GM12878 (cell line): ENCODE data around the gene ACTR8. TPM values are rescaled to one million over a fixed set of nuclear protein-coding genes. Genes with fewer than 3 reads are reported as not detected.

Experiments
- ATAC-seq: fragments of 200-7000 bp; cut with Tn5 transposase; 3 replicates; pipeline ENCODE4 v1.9.1; 2020; ENCODE audit warnings: mild to moderate bottlenecking, moderate library complexity
- BruUV-seq: library from RNA; stranded (reverse); fragments of 400-500 nt; replicated peaks from 2 replicates; lab custom pipeline; 2021; lab: Mats Ljungman, UMichigan
- CTCF ChIA-PET: fragments of 300-600 bp; sonication (Branson Sonifier 250); formaldehyde crosslinking; extraction: SDS; loops from one replicate; lab custom pipeline; 2021; ENCODE audit warnings: inconsistent platforms; lab: Yijun Ruan, JAX
- POLR2A ChIA-PET: fragments of 350-600 bp; formaldehyde crosslinking; extraction: SDS; loops from one replicate; lab custom pipeline; 2021; ENCODE audit warnings: inconsistent platforms; lab: Charles Lee
- RAD21 ChIA-PET: fragments of 300-600 bp; sonication (Branson Sonifier 250); formaldehyde crosslinking; loops from one replicate; lab custom pipeline; 2023; ENCODE audit warnings: antibody characterized with exemption; ENCODE audit not compliant: unreplicated experiment; lab: Charles Lee
- SMC1A ChIA-PET: fragments of 300-600 bp; sonication (Branson Sonifier 250); formaldehyde crosslinking; loops from one replicate; lab custom pipeline; 2023; ENCODE audit not compliant: unreplicated experiment, uncharacterized antibody; lab: Charles Lee
- DNase-seq: peaks from one replicate; pipeline ENCODE4 v3.0.0-alpha.2; 2011; ENCODE audit warnings: low read depth, low spot score
- FAIRE-seq: peaks from 3 replicates; lab custom pipeline; 2011; peaks lifted over from hg19 to GRCh38; lab: Jason Lieb, UNC
- H2AFZ ChIP-seq: 2 replicates; pipeline ENCODE4 v1.6.0; 2011; ENCODE audit warnings: low read depth, low read length, control low read depth; ENCODE audit not compliant: control insufficient read depth
- H3K27ac ChIP-seq: 2 replicates; pipeline ENCODE4 v1.5.1; 2011; ENCODE audit warnings: control low read depth; ENCODE audit not compliant: control insufficient read depth, insufficient read depth
- H3K27me3 ChIP-seq, 2 experiments: replicated peaks in 1 of 2; 2 replicates each; pipeline versions ENCODE4 v1.6.0 to v1.6.1; 2011; ENCODE audit warnings: low read length in 1 of 2; ENCODE audit not compliant: control insufficient read depth in 2 of 2, insufficient read depth in 2 of 2
- H3K36me3 ChIP-seq, 2 experiments: 2 replicates each; pipeline ENCODE4 v1.5.1; 2011; ENCODE audit warnings: low read length in 1 of 2; ENCODE audit not compliant: control insufficient read depth in 2 of 2, insufficient read depth in 2 of 2
- H3K4me1 ChIP-seq: 2 replicates; pipeline ENCODE4 v1.6.1; 2011; ENCODE audit warnings: mild to moderate bottlenecking, low read length, moderate library complexity, mixed read lengths; ENCODE audit not compliant: control insufficient read depth, insufficient read depth
- H3K4me2 ChIP-seq: 2 replicates; pipeline ENCODE4 v1.6.0; 2011; ENCODE audit warnings: control low read depth; ENCODE audit not compliant: control insufficient read depth, insufficient read depth
- H3K4me3 ChIP-seq: fragments of 200-600 bp; sonication (generic); 2 replicates; pipeline ENCODE4 v1.5.1; 2016
- H3K79me2 ChIP-seq: 2 replicates; pipeline ENCODE4 v1.6.0; 2011; ENCODE audit warnings: low read length; ENCODE audit not compliant: control insufficient read depth, insufficient read depth
- H3K9ac ChIP-seq: 2 replicates; pipeline ENCODE4 v1.8.0; 2011; ENCODE audit warnings: low read length, control low read depth, mixed read lengths; ENCODE audit not compliant: control insufficient read depth, insufficient read depth
- H3K9me3 ChIP-seq: replicated peaks from 3 replicates; pipeline ENCODE4 v1.5.1; 2011; ENCODE audit warnings: mild to moderate bottlenecking, low read length; ENCODE audit not compliant: control insufficient read depth, insufficient read depth
- H4K20me1 ChIP-seq: 2 replicates; pipeline ENCODE4 v1.6.0; 2011; ENCODE audit not compliant: control insufficient read depth, insufficient read depth
- BACH1 ChIP-seq: fragments of 450-650 bp; IDR thresholded peaks from 2 replicates; pipeline ENCODE4 v1.6.1; 2017; ENCODE audit warnings: mild to moderate bottlenecking, borderline replicate concordance
- CTCF ChIP-seq, 3 experiments: IDR thresholded peaks in 2 of 3; conservative IDR thresholded peaks in 1 of 3; 2 replicates each; pipeline ENCODE4 v1.5.1; 2011; ENCODE audit warnings: low read depth in 3 of 3, low read length in 3 of 3, mild to moderate bottlenecking in 3 of 3, control low read depth in 2 of 3, moderate library complexity in 2 of 3, inconsistent platforms in 1 of 3, mixed read lengths in 1 of 3; ENCODE audit not compliant: control insufficient read depth in 2 of 3, insufficient read depth in 1 of 3; ENCODE audit errors: extremely low read depth in 1 of 3
- EED ChIP-seq: sonication (generic); IDR thresholded peaks from 2 replicates; pipeline ENCODE4 v1.6.1; 2016; ENCODE audit warnings: antibody characterized with exemption, low read depth
- EGR1 ChIP-seq, 2 experiments: IDR thresholded peaks; 1 replicate in 1 of 2; 2 replicates in 1 of 2; pipeline ENCODE4 v1.6.1; 2011 to 2012; ENCODE audit warnings: low read depth in 2 of 2, low read length in 2 of 2, borderline replicate concordance in 1 of 2, mild to moderate bottlenecking in 1 of 2, moderate library complexity in 1 of 2
- IKZF2 ChIP-seq, 2 experiments: fragments of 450-650 bp; IDR thresholded peaks; 2 replicates each; pipeline ENCODE4 v1.6.1; 2017; ENCODE audit warnings: mild to moderate bottlenecking in 2 of 2, moderate library complexity in 2 of 2
- KDM1A ChIP-seq: fragments of 200-600 bp; sonication (generic); IDR thresholded peaks from 2 replicates; pipeline ENCODE4 v1.6.1; 2016; ENCODE audit warnings: borderline replicate concordance
- PAX8 ChIP-seq: fragments of 450-650 bp; IDR thresholded peaks from 2 replicates; pipeline ENCODE4 v1.6.1; 2017; ENCODE audit warnings: mild to moderate bottlenecking, moderate library complexity
- RUNX3 ChIP-seq: IDR thresholded peaks from 2 replicates; pipeline ENCODE4 v1.6.1; 2012; ENCODE audit warnings: low read length, inconsistent platforms
- SIN3A ChIP-seq: IDR thresholded peaks from 2 replicates; pipeline ENCODE4 v1.6.1; 2012; ENCODE audit warnings: low read depth, low read length, improper control_type of control experiment
- SMARCA5 ChIP-seq: fragments of 450-650 bp; IDR thresholded peaks from 2 replicates; pipeline ENCODE4 v1.6.1; 2017; ENCODE audit warnings: mild to moderate bottlenecking
- SRF ChIP-seq, 2 experiments: IDR thresholded peaks; 2 replicates each; pipeline ENCODE4 v1.6.1; 2011; ENCODE audit warnings: low read depth in 2 of 2, low read length in 2 of 2, mild to moderate bottlenecking in 1 of 2, moderate library complexity in 1 of 2
- YY1 ChIP-seq: IDR thresholded peaks from 2 replicates; pipeline ENCODE4 v1.6.1; 2011; ENCODE audit warnings: low read depth, mild to moderate bottlenecking, low read length
- ZNF217 ChIP-seq: fragments of 450-650 bp; IDR thresholded peaks from 2 replicates; pipeline ENCODE4 v1.6.1; 2017; ENCODE audit warnings: antibody characterized with exemption, mild to moderate bottlenecking
- WGBS: methylation state at CpG from one replicate; pipeline ENCODE4 v1.1.6; 2016; ENCODE audit warnings: low lambda C conversion rate; ENCODE audit not compliant: insufficient replicate concordance, insufficient coverage; ENCODE audit errors: missing lambda C conversion rate; 5-methylcytosine and 5-hydroxymethylcytosine counted together
- in situ Hi-C: fragments of 300-500 bp; cut with MboI; formaldehyde crosslinking; loops from 9 replicates; pipeline ENCODE4 v1.14.3; 2018; ENCODE audit warnings: mixed read lengths
- intact Hi-C: fragments of 100-400 bp; cut with micrococcal nuclease; formaldehyde crosslinking; loops from one replicate; pipeline ENCODE4 v1.14.2; 2022; ENCODE audit not compliant: unreplicated experiment
- polyA plus RNA-seq, 11 experiments: library from polyadenylated mRNA; depleted of rRNA in 4 of 11; unstranded in 6 of 11; stranded (reverse) in 5 of 11; fragments of >200 nt; fragmentation: Nextera tagmentation in 4 of 11; fragmentation: Illumina TruSeq in 1 of 11; extraction: Ambion mirVana in 4 of 11; extraction: Trizol in 1 of 11; gene quantifications; 1 replicate in 1 of 11; 2 replicates in 10 of 11; pipeline versions ENCODE4 v1.2.1 to v1.2.3, GENCODE V29; 2011 to 2016; ENCODE audit warnings: inconsistent platforms in 2 of 11, missing spikeins in 2 of 11, low read depth in 1 of 11
- total RNA-seq, 4 experiments: library from RNA; depleted of rRNA in 3 of 4; stranded (reverse); fragments of >200 nt in 3 of 4; fragmentation: Illumina TruSeq in 1 of 4; extraction: Trizol in 1 of 4; gene quantifications; 2 replicates each; pipeline versions ENCODE4 v1.2.1 to v1.2.3, GENCODE V29; 2013 to 2021
- TF ChIP-seq, protein P1 (sequence below): fragments of 450-650 bp; IDR thresholded peaks from 2 replicates; pipeline ENCODE4 v1.6.1; 2016; ENCODE audit warnings: mild to moderate bottlenecking, moderate library complexity, borderline replicate concordance

ACTR8 gene
- total and polyA plus RNA-seq, 10 of the 15 experiments (the other 5 are each of a cell fraction or from before 2014, with no cell fraction given): 5.3 to 35.7 (median 26.4) TPM

DNA sequence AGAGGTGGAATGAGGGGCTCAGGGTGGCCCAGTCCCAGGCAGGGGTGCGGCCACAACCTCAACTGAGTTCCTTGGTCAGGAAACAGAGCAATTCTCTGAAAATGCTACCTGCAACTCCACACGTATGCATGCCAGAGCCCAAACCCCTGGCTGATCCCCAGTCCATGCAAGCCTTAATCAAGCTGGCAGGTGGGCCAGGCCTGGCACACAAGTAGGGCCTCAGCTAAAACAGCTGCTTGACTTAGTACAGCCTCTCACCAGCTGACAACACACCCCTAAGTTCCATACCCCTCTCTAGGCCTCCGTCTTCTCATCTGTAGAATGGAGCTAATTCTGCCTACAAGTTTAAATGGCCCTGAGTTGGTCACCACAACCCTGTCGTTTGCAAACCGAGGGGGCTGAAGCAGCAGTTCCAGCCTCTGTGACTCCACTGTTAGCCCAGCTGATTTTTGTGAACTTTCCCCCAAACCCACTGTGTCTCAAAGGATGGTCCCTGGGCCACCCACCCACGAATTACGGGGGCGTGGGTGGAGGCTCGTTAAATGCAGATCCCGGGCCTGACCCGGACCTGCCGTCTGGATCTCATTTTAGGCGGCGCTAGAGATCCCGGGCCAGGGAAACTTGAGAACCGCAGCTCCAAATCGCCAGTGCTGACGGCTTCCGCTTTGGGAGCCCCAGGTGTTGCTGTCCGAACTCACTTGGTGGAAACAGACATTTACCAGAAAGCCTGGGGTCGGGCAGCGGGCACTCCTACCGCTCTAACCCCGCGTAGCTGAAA is 36.7 kb downstream of the ACTR8 start:
- H3K9ac ChIP-seq: peak overlapping the region; percentile 73
- in situ Hi-C loops: no loop called here
- RAD21 ChIA-PET: interaction anchor here (0.6 to 5.1 kb wide), 17 partner anchors 17 to 332 kb away, joined by 3 to 41 read pairs (median 5); partner anchors contain the start of genes ACTR8 and SELENOK
- 17% methylated on average over 25 of the region's 25 CpGs for WGBS
- no peaks in the 10 kb centered on the region for H3K27me3 ChIP-seq
- TF ChIP-seq KDM1A: no peak
- TF ChIP-seq IKZF2 (IDR thresholded peaks at IDR 0.05): peak; percentile 39 to 55; a peak in 1 of 4 replicates
- TF ChIP-seq SRF (IDR thresholded peaks at IDR 0.05; ENCODE audit: low read depth in 2 of 2, low read length in 2 of 2): no peak
- TF ChIP-seq CTCF (IDR thresholded peaks at IDR 0.05 in 2 of 3, conservative IDR thresholded peaks at IDR 0.05 in 1 of 3; ENCODE audit: control insufficient read depth in 2 of 3, extremely low read depth in 1 of 3, insufficient read depth in 1 of 3, low read depth in 3 of 3, low read length in 3 of 3): peak; percentile 29 to 33 (median 30); a peak in 2 of 6 replicates
- TF ChIP-seq BACH1: peak; percentile 14; the same call in 1 of the 2 replicates
- no peak for TF ChIP-seq PAX8
- TF ChIP-seq YY1: 0 out of 2 replicates have a peak, but pooled peaks have one; percentile 8
- TF ChIP-seq RUNX3: peak; percentile 26; the same call in 1 of the 2 replicates
- peak; percentile 39 for TF ChIP-seq ZNF217
- TF ChIP-seq SMARCA5: peak; percentile 41; the same call in 1 of the 2 replicates
- 0 out of 2 replicates have a peak, but pooled peaks have one; percentile 51 for TF ChIP-seq SIN3A
- TF ChIP-seq, protein P1, sequence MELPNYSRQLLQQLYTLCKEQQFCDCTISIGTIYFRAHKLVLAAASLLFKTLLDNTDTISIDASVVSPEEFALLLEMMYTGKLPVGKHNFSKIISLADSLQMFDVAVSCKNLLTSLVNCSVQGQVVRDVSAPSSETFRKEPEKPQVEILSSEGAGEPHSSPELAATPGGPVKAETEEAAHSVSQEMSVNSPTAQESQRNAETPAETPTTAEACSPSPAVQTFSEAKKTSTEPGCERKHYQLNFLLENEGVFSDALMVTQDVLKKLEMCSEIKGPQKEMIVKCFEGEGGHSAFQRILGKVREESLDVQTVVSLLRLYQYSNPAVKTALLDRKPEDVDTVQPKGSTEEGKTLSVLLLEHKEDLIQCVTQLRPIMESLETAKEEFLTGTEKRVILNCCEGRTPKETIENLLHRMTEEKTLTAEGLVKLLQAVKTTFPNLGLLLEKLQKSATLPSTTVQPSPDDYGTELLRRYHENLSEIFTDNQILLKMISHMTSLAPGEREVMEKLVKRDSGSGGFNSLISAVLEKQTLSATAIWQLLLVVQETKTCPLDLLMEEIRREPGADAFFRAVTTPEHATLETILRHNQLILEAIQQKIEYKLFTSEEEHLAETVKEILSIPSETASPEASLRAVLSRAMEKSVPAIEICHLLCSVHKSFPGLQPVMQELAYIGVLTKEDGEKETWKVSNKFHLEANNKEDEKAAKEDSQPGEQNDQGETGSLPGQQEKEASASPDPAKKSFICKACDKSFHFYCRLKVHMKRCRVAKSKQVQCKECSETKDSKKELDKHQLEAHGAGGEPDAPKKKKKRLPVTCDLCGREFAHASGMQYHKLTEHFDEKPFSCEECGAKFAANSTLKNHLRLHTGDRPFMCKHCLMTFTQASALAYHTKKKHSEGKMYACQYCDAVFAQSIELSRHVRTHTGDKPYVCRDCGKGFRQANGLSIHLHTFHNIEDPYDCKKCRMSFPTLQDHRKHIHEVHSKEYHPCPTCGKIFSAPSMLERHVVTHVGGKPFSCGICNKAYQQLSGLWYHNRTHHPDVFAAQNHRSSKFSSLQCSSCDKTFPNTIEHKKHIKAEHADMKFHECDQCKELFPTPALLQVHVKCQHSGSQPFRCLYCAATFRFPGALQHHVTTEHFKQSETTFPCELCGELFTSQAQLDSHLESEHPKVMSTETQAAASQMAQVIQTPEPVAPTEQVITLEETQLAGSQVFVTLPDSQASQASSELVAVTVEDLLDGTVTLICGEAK: peak; percentile 49; the same call in 1 of the 2 replicates
- peak in 1 of 2 experiments; percentile 60; a peak in 1 of 3 replicates for TF ChIP-seq EGR1 (IDR thresholded peaks at IDR 0.05; ENCODE audit: borderline replicate concordance in 1 of 2, low read depth in 2 of 2, low read length in 2 of 2)
- TF ChIP-seq EED: 0 out of 2 replicates have a peak, but pooled peaks have one; percentile 25
- H2AFZ ChIP-seq: peak overlapping the region; percentile 81
- no peaks in the 10 kb centered on the region for H3K36me3 ChIP-seq
- H3K9me3 ChIP-seq: no peaks in the 10 kb centered on the region
- POLR2A ChIA-PET: interaction anchor here (0.5 to 4.1 kb wide), 13 partner anchors 8 to 1880 kb away, joined by 3 to 30 read pairs (median 4); partner anchors contain the start of gene SELENOK
- peak overlapping the region; percentile 73 for H3K4me3 ChIP-seq
- peak; percentile 10 for ATAC-seq
- peak overlapping the region; percentile 62 for H3K27ac ChIP-seq
- no peaks in the 10 kb centered on the region for H4K20me1 ChIP-seq
- H3K4me1 ChIP-seq: peaks cover 39% of the 10 kb centered on the region
- CTCF ChIA-PET: interaction anchor here (0.7 to 2.5 kb wide), 17 partner anchors 8 to 499 kb away, joined by 3 to 9 read pairs (median 4); no protein-coding TSS in a partner anchor
- H3K79me2 ChIP-seq: peaks cover 18% of the 10 kb centered on the region
- SMC1A ChIA-PET: interaction anchor here (0.9 to 3.5 kb wide), 19 partner anchors 8 to 197 kb away, joined by 3 to 26 read pairs (median 4); partner anchors contain the start of gene SELENOK
- BruUV-seq: no TSS peak
- intact Hi-C loops: loop anchor here (2.0 to 10.0 kb wide), 3 partner anchors 38 to 100 kb away; partner anchors contain the start of gene ACTR8
- DNase-seq: no peak
- H3K4me2 ChIP-seq: peak overlapping the region; percentile 82
- no peak for FAIRE-seq
